Uterus (tissue), 2 donors: ENCODE measurements around the gene PTPN6.

Experiments used
- POLR2A ChIP-seq, 2 donors: fragments of 450-650 bp; IDR thresholded peaks; one replicate each; pipeline ENCODE4 v1.6.1; 2016; ENCODE audit warnings: antibody characterized with exemption in 2 of 2, mild to moderate bottlenecking in 1 of 2, moderate library complexity in 1 of 2
- TF ChIP-seq, protein P1 (sequence below), 4 experiments: fragments of 200-600 bp in 2 of 4; fragments of 450-650 bp in 2 of 4; sonication (generic) in 2 of 4; IDR thresholded peaks; one replicate each; pipeline ENCODE4 v1.5.1; 2016 to 2019; ENCODE audit warnings: antibody characterized with exemption in 4 of 4, mild to moderate bottlenecking in 2 of 4, moderate library complexity in 1 of 4

DNA sequence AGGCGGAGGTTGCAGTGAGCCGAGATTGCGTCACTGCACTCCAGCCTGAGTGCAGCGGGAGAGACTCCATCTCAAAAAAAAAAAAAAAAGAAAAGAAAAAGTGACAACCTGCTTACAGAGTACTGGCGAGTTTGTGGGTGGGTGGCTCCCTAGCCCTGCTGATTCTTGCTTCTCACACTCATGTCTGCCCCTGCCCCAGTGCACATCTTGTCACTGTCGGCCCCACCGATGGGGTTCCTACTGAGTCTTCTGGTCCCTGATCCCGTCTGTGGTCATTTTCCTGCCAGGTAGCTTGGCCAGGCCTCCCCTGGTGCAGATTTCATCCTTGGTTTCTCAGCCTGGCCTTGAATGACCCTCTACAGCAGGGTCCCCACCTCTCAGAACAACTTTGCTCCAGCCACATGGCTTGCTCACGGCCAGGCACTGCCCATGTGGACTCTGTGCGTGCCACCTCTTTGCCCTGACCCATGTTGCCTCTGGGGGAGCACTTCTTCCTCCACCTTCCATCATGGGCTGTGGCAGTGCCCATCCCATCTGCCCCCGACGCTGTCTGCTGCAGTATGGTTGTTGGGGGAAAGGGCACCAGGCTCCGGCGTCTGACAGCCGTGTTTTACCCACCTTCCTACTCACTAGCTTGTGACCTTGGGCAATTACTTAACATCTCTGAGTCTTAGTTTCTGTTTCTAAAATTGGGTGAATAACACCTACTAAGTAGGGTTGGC is 2.1 kb upstream of the PTPN6 start:
- TF ChIP-seq, protein P1, sequence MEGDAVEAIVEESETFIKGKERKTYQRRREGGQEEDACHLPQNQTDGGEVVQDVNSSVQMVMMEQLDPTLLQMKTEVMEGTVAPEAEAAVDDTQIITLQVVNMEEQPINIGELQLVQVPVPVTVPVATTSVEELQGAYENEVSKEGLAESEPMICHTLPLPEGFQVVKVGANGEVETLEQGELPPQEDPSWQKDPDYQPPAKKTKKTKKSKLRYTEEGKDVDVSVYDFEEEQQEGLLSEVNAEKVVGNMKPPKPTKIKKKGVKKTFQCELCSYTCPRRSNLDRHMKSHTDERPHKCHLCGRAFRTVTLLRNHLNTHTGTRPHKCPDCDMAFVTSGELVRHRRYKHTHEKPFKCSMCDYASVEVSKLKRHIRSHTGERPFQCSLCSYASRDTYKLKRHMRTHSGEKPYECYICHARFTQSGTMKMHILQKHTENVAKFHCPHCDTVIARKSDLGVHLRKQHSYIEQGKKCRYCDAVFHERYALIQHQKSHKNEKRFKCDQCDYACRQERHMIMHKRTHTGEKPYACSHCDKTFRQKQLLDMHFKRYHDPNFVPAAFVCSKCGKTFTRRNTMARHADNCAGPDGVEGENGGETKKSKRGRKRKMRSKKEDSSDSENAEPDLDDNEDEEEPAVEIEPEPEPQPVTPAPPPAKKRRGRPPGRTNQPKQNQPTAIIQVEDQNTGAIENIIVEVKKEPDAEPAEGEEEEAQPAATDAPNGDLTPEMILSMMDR (IDR thresholded peaks at IDR 0.05) = no peak
- TF ChIP-seq POLR2A (IDR thresholded peaks at IDR 0.05) = no peak
